Retinal pigment epithelial cell (primary cell): Measurements from ENCODE around the gene GAS6.
A peak's percentile ranks its signal among the peaks of the same experiment; 100 is the strongest.

Experiments
- DNase-seq: peaks from one replicate; pipeline ENCODE4 v3.0.0-alpha.2; 2010; ENCODE audit warnings: low read depth
- H3K4me3 ChIP-seq: 2 replicates; pipeline ENCODE4 v1.5.1; 2011; ENCODE audit warnings: mild to moderate bottlenecking, low read length, control low read depth, moderate library complexity
- TF ChIP-seq, protein P1 (sequence below): conservative IDR thresholded peaks from 2 replicates; pipeline ENCODE4 v1.5.1; 2011; ENCODE audit warnings: low read depth, low read length, control low read depth, inconsistent platforms

GAS6 gene

DNA sequence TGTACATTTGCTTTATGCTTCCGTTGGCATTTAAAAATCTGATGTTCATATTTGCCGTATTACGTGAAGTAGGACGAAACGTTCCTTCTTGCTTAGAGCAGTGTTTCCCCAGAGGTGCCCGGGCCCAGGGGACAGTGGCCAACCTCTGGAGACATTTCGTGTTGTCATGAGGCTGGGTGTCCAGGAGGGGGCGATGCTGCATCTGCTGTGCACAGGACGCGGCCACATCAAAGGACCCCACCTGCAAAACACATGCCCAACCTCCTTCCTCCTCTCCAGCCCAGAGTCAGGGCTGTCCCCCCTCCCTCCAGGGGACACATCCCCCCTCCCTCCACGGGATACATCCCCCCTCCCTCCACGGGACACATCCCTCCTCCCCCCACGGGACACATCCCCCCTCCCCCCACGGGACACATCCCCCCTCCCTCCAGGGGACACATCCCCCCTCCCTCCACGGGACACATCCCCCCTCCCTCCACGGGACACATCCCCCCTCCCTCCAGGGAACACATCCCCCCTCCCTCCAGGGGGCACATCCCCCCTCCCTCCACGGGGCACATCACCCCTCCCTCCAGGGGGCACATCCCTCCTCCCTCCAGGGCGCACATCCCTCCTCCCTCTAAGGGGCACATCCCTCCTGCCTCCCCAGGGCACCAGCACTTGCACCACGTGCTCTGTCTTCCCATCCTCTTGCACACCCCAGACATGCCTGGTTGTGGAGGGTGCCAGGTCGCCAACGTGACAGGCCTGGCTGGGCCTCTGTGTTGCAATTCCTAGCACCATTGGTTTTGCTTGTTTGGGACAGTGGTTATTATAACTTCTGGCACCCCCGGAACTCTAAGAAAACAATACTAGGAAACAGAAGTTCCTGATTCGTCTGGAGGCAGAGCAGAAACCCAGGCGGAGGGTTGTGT lies 46.7 kb downstream of the GAS6 start:
- H3K4me3 ChIP-seq: no peak overlapping the region
- peak; percentile 52 for DNase-seq
- TF ChIP-seq, protein P1, sequence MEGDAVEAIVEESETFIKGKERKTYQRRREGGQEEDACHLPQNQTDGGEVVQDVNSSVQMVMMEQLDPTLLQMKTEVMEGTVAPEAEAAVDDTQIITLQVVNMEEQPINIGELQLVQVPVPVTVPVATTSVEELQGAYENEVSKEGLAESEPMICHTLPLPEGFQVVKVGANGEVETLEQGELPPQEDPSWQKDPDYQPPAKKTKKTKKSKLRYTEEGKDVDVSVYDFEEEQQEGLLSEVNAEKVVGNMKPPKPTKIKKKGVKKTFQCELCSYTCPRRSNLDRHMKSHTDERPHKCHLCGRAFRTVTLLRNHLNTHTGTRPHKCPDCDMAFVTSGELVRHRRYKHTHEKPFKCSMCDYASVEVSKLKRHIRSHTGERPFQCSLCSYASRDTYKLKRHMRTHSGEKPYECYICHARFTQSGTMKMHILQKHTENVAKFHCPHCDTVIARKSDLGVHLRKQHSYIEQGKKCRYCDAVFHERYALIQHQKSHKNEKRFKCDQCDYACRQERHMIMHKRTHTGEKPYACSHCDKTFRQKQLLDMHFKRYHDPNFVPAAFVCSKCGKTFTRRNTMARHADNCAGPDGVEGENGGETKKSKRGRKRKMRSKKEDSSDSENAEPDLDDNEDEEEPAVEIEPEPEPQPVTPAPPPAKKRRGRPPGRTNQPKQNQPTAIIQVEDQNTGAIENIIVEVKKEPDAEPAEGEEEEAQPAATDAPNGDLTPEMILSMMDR: peak; percentile 90

DNA sequence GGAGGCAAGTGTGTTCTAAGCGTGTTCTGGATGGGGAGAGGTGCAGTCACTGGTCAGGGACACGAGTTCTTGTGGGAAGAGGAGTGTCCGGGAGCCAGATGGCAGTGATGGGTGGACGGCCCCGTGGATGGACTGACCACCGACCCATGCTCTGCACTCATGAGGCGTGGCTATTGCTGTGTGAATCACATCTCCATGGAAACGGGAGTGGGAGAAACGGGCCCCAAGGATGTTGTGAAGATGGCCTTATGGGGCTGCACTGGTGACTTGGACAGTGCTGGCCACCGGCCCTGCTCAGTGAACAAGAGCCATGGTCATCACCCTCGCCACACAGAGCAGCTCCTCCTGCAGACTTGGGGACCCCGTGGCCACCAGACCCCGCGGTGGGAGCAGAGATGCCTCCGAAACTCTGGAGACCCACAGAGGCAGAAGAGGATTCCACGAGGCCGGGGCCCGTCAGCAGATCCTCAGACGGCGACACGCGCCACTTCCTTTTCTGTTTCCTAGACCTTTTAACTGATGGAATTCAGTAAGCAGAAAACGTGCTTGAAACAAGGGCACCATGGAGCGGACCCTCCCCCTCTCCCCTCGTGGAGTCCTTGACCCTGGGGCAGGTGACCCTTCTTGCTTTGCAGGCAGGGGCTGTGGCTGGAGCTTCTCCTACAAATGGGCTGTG lies 47.5 kb downstream of the GAS6 start:
- TF ChIP-seq, protein P1: no peak
- H3K4me3 ChIP-seq: no peak overlapping the region
- DNase-seq: no peak

DNA sequence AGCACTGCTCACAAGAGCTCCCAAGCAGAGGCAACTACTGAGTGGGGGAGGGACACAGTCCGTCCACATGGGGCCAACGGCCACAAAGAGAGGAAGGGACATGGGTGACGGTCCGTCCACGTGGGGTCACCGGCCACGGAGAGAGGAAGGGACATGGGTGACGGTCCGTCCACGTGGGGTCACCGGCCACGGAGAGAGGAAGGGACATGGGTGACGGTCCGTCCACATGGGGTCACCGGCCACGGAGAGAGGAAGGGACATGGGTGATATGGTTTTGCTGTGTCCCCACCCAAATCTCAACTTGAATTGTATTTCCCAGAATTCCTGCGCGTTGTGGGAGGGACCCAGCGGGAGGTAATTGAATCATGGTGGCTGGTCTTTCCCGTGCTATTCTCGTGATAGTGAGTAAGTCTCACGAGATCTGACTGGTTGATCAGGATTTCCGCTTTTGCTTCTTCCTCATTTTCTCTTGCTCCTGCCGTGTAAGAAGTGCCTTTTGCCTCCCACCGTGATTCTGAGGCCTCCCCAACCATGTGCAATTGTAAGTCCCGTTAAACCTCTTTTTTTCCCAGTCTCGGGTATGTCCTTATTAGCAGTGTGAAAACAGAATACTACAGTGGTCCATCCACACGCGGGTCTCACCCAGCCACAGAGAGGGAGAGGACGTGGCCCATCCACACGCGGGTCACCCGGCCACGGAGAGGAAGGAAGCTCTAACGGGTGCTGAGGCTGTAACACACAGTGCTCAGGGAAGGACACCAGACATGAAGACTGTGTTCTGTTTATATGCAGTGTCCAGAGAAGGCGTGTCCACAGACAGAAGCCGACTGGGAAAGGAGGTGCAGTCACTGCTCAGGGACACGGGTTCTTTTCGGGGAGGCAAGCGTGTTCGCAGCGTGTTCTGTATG lies 48.5 kb downstream of the GAS6 start:
- no peak overlapping the region for H3K4me3 ChIP-seq
- TF ChIP-seq, protein P1: no peak
- DNase-seq: no peak

DNA sequence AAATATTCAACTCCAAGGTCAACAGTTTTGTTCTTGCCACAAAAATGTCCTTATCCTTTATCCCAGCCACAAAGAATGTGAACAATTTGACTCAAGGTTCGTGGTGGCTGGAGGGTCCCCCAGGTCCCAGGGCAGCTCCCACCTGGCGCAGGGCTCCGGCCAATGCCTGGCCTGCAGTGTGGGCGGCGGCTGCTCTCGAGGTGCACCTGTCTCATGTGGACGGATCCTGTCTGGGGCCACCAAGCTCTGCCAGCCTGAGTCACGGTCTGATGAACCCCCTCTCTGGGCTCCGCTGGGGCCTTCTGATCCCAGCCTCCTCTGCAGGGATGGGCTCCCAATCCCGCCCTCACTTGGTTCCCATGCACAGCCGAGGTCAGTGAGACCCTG lies 49.4 kb downstream of the GAS6 start:
- TF ChIP-seq, protein P1: no peak
- DNase-seq: peak; percentile 64
- no peak overlapping the region for H3K4me3 ChIP-seq

DNA sequence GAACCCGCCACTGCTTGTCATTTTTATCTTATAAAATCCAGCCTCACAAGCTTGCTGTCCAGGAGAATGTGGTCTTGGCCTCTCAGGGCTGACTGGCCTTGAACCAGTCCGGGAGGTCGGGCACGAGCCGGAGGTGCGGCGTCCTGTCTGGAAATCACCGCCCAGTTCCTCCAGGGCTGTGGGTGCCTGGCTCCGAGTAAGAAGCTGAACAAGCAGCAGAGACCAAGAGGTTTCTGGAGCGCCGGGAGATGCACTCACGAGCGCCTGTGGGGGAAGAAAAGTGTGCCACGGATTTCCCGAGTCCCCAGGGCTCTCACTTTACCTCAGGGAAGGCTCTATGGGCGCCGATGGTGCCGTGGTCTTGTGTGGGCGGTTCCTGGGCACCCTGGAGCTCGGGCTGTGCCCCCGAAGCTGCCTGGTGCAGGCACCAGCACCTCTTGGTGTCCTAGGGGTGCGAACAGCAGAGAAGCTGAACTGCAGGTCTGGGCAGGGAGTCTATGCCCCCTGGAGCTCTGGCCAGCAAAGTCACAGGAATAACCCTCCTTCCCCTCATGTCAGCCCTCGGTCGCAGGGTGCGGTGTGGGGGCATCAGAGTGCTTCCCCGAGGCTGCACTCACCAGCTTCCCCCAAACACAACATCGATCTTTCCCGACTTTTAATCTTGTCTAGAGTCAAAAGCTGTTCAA lies 50.0 kb downstream of the GAS6 start:
- H3K4me3 ChIP-seq: no peak overlapping the region
- peak; percentile 52 for DNase-seq
- TF ChIP-seq, protein P1: no peak

DNA sequence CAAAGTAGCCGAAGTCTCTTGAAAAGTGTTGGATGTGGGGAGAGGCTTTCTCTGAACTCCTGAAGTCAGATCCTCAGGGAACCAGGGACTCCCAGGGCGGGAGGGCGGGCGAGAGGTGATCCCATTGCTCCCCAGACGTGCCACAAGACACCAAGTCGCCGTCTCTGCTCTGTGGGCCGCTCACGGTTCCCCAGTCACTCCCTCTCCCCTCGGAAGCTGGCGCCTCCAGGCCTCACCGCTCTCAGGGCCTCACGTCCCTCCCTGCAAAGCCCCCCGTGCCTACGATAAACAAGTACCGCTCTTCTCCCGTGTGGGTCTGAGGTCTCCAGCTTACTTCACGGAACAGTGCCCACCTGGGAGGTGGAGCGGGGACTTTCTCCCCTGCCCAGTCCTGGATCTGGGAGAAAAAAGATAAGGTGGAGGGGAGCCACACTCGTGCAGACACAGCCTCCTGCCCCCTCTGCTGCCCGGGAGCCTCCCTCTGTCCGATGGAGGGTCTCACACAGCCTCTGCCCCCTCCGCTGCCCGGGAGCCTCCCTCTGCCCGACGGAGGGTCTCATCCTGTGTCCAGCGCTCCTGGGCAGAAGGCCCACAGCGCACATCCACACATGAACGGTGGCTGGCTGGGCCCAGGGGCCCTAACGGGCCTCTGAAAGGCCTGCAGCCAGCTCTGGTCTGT lies 50.7 kb downstream of the GAS6 start:
- TF ChIP-seq, protein P1: no peak
- no peak overlapping the region for H3K4me3 ChIP-seq
- DNase-seq: no peak
